SIG-M5 treated with dmso at 0.1 percent for 504 hours (cell line): Measurements from ENCODE around the gene NDUFS8.
"Not testable (repeated sequence)": the region's sequence is repeated elsewhere in the genome, so short reads cannot be mapped to it uniquely, and the experiment has no call there.

Experiments
- DNase-seq: peaks from one replicate; lab custom pipeline; 2025; ENCODE audit not compliant: unreplicated experiment; lab: John Stamatoyannopoulos, UW

The NDUFS8 gene

DNA sequence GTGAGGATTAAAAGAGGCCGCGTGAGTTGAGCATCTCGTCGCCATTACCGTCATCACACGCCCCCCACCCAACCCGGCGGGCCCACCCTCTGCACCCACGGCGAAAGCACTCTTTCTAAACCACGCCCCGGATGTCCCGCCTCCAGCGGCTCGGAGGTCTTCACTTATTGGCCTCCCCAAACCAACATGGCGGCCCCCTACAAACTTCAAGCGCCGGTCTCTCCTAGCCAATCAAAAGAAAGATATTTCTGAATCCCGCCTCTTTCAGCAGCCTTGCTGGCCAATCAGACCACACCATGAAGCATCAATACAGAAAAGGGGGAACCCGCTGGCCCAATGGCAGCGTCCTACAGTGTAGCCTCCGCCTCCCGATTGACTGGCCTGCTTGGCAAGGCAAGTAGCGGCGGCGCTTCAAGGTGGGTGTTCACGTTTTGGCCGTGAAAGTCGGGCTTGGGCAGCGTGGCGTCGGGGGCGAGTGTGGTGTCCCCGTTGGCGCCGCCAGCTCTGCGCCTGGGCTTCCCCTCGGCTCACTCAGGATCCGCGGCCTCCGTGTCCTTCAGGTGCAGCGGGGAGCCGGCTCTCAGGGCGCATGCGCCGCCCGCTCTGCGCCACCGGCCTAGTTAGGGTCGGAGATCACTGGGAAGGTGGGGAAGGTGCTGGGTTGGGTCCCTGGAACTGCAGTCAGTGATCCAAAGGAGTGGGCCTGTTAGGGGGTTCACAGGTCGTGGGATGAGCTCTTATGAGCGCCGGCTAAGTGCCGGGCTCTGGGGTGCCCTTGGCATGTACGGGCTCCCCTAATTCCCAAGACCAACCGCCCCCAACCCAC, at the start of gene NDUFS8:
TSS of gene NDUFS8 (plus strand) at position 364 of the 826 bp plus-strand sequence. CDS start 1,471 bp downstream, outside the sequence.
- DNase-seq: peak; percentile 99

- not testable (repeated sequence) for DNase-seq
Observed at GRCh38 chr11:67981226-67981625, 49.3 kb upstream of the NDUFS8 start.

DNA sequence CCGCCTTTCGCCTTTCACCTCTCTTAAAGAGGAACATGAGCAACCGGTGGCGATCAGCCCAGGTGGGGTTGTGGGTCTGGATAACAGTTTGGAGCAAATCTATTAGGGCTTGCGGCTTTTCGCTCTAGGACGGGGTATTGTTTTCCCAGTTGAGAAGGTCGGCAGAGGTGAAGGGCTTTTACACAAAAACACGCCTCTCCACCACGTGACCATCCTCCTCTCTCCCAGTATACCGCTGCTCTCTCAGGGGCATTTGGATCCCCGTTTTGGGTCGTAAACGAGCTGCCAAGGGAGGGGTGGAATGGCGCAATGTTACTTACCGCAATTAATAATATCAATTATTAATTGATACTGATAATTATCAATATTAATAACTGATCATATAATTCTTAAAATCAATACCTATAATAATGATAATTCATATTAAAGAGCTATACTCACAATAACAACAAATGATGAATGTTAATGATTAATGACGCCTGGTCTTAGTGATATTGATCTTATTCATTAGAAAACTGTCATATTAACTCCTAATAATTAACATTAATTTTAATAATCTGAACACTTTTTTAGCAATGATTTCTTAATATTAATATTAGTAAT, 48.1 kb upstream of the NDUFS8 start:
- not testable (repeated sequence) for DNase-seq

GRCh38 chr11:67983951-67984350, 46.5 kb upstream of the NDUFS8 start:
- DNase-seq: no peak

- not testable (repeated sequence) for DNase-seq
Observed at GRCh38 chr11:67985302-67985701, 45.2 kb upstream of the NDUFS8 start.

GRCh38 chr11:67990546-67991346, 39.7 kb upstream of the NDUFS8 start:
- not testable (repeated sequence) for DNase-seq

DNA sequence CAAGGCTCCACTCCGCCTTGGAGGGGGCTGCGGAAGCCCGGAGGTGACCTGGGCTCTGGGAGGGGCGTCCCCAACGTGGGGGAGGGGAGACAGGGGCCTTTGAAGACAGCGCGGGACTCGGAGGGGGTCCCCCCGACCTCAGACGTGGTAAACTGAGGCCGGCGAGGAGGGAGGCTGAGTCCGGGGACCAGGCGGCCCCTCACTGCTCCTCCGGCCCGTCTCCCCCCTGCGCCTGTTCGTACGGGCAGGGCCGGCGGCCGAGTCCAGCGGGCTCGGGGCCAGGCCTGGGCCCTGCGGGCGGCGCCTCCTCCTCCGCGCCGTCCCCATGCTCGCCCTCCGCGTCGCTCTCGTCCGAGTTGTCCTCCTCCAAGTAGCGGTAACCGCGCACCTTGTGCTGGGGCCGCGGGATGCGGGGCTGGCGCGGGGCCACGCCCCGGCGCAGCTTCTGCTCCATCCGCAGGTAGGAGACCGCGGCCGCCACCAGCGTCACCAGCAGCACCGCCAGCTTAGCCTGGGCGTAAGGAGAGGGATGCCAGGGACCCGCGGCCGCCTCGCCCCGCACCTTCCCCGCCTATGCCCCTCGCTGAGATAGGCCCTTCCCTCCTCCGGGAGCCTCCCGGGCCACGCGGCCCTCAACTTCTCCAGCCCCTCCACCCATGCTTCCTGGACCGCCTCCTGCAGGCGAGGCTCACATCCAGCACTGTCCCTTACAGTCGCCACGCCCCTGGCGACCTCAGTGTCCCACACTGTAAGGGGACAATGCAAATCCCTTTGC, 38.9 kb upstream of the NDUFS8 start:
- DNase-seq: not testable (repeated sequence)

DNA sequence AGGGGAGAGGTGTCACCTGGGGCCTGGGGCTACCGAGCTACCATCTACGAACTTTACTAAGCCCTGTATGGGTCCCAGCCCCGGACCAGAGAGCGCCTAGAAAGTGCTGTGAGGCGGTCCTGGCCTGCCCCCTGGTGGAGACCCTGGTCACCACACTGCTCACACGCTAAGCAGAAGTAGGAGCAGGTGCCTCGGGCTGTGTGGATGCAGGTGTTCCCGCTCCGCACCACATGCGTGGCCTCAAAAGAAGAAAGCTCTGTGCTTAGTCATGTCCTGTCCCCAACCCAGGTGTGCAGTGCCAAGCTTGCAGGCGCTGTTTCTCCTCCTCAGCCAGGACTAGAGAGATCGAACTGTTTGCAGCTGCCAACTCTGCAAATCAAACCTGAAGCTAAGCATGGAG, 36.7 kb upstream of the NDUFS8 start:
- not testable (repeated sequence) for DNase-seq

DNA sequence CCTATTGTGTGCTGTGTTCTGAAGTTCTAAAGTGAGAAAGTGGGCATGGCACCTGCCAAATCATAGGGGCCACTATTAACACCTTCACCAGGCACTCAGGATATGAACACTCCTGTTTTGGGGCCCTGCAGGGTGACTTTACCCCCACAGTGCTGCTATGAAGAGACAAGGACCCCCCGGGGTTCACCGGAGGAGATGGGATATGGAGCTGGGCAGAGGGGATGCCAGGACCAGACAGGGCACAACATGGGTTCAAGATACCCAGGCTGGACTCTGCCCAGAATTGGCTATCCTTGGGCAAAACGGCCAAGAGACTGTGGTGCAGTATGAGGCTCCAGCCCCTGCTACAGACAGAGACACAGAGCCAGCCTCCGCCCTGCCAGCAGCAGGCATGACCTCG, 36.1 kb upstream of the NDUFS8 start:
- not testable (repeated sequence) for DNase-seq

DNA sequence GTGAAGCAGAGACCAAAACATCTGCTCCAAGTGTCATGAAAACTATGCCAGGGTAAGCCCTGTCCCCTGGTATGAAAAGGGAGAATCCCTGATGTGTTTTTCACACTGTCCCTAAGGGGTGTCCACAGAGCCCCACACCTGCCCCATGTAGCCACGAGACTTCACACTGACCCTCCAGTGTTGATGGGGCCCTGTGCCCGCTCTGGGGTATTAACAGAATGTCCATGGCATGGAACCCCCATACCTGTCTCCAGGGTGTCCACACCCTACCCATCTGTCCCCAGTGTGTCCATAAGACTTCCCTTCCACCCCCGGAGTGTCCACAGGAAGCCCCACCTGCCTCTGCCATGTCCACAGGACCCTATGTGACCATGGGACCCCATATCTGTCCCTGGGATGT, 35.4 kb upstream of the NDUFS8 start:
- DNase-seq: not testable (repeated sequence)

DNA sequence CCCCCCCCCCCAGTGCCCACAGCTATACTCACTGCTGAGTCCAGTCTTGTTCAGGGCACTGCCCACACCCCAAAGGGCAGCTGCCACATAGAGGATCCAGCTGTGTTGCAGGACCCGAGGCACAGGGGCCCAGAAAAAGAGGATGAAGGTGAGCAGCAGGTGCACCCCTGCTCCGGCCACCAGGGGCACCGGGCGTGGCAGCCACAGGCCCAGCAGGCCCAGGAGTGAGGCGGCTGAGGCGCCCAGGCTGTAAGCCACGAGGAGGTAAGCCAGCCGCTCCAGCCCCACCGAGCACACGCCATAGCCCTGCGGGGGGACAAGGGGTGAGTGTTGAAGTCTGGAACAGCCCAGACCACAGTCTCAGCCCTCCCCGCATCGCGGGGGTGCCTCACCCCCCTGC, 34.9 kb upstream of the NDUFS8 start:
- not testable (repeated sequence) for DNase-seq

DNA sequence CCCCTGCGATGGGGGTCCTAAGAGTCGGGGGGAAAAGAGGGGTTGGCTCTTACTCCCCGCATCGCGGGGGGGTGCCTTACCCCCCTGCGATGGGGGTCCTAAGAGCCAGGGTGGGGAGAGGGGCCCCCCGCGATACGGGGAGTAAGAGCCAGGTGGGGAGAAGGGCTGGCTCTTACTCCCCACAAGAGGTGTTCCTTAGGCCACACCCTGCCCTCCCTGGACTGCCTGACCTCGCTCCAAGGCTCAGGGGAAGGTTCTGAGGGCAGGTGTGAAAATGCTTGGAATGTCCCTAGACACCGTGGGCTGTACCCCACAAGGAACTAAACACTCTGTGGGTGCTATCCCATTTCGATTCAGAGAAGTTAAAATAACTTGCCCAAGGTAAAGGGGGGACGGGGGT, 34.4 kb upstream of the NDUFS8 start:
- no peak for DNase-seq

- DNase-seq: peak; percentile 64
Observed at GRCh38 chr11:67996622-67997474, 33.6 kb upstream of the NDUFS8 start.

DNA sequence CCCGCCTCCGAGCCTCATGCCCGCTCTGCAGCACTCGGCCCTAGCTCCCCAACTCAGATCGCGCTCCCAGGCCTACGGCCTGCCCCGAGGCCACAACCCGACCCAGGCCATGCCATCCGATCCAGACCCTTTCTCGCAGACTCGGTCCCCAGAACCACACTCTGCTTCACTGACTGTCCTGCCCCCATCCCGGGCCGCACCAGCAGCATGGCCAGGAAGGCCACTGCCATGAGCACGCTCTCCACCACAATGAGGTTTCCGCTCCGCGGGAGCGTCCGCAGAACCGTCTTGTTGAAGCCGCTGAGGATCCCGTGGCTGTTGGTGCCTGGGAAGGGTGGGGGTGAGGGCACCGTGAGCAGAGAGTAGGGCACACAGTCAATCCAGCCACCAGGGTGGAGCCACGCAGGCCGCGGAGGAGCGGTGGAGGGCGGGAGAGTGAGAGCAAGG, 33.0 kb upstream of the NDUFS8 start:
- DNase-seq: no peak

- no peak for DNase-seq
Observed at GRCh38 chr11:67998150-67999045, 32.1 kb upstream of the NDUFS8 start.

DNA sequence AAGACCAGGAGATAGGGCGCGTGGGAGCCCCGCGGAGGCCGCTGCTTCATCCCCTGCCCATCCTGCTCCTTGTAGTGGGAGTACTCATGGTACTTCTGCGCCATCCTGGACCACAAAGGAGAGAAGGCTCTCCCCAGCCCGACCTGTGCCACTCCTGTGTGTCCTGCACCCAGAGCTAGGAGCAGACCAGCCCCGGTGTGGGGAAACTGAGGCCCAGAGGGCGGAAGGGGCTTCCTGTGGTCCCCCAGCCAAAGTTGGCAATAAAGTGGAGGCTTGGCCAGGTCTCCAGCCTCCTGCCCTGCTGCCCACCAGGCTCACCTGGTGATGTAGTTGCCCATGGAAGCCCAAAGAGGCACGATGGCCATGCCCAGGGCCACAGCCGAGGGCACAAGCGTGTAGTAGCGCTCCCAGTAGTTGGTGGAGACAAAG, 31.3 kb upstream of the NDUFS8 start:
- no peak for DNase-seq

GRCh38 chr11:67999704-68000103, 30.8 kb upstream of the NDUFS8 start:
- no peak for DNase-seq

DNA sequence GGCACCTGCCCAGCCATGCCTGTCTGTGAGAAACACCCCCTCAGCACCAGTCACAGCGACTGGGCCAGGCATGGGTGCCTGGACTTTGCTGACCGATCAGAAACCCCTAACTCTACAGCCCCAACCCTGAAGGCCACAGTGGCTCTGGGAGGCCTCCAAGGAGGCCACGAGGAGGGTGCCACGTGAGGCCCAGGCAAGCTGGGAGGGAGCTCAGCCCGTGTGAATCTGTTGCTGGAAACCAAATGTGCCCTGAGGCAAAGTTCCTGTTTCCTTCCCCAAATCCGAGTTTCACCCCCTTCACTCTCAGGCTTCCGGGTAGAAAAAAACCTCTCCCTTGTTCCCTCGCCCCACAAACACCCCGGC, 27.9 kb upstream of the NDUFS8 start:
- peak; percentile 87 for DNase-seq
